Fibroblast of villous mesenchyme (primary cell): ENCODE data around the gene TNFAIP8L3. TPM values are rescaled to one million over a fixed set of nuclear protein-coding genes. Genes with fewer than 3 reads are reported as not detected.
A peak's percentile ranks its signal among the peaks of the same experiment; 100 is the strongest.

Experiments
- DNase-seq: peaks from one replicate; pipeline ENCODE4 v3.0.0-alpha.2; 2010; ENCODE audit warnings: low read depth
- H3K4me3 ChIP-seq: 2 replicates; pipeline ENCODE4 v1.5.1; 2011; ENCODE audit warnings: low read depth, mild to moderate bottlenecking, low read length
- total RNA-seq: library from RNA; depleted of rRNA; stranded (reverse); fragments of >200 nt; gene quantifications from 2 replicates; pipeline ENCODE4 v1.2.3, GENCODE V29; 2012
- TF ChIP-seq, protein P1 (sequence below): IDR thresholded peaks from 2 replicates; pipeline ENCODE4 v1.5.1; 2012; ENCODE audit warnings: low read depth, mild to moderate bottlenecking, low read length; ENCODE audit not compliant: insufficient read depth

TNFAIP8L3 gene
- total RNA-seq, 1 donor: 0.43 TPM

DNA sequence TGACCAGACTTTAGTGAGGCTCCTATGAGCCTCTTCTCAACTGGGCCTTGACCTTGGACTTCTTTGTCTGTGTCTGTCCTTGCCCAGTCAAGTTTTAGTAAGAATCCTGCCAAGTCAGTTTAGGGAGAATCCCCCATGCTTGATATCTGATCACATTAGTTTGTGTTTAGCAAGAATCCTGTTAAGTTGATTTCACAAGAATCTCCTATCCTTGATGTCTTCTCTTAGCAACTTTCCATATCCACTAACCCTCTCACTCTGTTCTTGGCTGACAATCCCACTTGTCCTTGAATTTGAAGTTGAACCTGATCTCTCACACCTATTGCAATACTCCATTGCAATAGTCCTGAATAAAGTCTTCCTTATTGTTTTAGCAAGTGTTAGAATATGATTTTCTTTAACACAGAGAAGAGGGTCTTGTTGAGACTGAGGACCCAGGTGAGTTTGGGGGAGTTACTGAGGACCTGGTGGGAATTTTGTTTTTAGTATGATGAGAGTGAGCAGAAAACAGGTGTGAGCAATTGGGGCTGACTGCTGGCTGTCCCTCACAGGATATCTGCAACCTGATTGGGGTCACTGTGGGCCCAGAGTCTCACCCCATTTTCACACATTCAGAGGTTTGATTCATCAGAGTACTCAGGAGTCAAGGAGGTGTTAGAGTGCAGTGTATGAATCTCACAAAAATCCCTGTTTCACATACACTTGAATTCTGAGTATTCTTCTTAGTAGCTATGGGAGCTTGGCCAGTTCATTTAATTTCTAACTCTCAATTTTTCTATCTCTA lies 39.9 kb upstream of the TNFAIP8L3 start:
- H3K4me3 ChIP-seq: no peak overlapping the region
- TF ChIP-seq, protein P1, sequence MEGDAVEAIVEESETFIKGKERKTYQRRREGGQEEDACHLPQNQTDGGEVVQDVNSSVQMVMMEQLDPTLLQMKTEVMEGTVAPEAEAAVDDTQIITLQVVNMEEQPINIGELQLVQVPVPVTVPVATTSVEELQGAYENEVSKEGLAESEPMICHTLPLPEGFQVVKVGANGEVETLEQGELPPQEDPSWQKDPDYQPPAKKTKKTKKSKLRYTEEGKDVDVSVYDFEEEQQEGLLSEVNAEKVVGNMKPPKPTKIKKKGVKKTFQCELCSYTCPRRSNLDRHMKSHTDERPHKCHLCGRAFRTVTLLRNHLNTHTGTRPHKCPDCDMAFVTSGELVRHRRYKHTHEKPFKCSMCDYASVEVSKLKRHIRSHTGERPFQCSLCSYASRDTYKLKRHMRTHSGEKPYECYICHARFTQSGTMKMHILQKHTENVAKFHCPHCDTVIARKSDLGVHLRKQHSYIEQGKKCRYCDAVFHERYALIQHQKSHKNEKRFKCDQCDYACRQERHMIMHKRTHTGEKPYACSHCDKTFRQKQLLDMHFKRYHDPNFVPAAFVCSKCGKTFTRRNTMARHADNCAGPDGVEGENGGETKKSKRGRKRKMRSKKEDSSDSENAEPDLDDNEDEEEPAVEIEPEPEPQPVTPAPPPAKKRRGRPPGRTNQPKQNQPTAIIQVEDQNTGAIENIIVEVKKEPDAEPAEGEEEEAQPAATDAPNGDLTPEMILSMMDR: no peak
- peak; percentile 8 for DNase-seq

DNA sequence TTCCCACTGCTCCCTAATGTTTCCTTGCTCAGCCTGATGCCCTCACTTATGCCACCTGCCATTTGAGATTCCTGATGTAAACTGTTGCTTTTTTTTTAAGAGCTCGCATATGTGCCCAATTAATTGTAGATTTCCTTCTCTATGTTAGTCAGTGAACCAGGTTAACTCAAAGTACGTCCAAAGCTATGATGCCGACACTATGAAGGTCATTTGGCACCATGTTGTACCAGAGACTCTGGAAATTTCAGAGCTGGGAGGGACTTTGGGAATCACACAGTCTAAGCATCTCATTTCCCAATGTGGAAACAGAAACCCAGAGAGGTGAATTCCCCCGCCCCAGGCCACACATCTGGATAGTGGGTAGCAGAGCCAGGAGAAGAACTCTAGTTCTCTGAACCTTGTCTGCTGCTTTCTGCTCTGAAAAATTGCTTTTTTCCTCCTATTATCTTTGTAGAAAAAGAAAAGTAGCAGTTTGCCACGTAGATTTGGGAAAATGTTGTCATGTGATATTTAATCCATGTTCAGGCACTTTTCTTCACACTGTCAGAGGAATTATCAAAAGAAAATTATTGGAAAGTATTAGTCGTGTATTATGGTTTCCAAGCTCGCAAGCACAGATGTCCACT lies 38.5 kb upstream of the TNFAIP8L3 start:
- TF ChIP-seq, protein P1: no peak
- DNase-seq: peak; percentile 32
- no peak overlapping the region for H3K4me3 ChIP-seq

DNA sequence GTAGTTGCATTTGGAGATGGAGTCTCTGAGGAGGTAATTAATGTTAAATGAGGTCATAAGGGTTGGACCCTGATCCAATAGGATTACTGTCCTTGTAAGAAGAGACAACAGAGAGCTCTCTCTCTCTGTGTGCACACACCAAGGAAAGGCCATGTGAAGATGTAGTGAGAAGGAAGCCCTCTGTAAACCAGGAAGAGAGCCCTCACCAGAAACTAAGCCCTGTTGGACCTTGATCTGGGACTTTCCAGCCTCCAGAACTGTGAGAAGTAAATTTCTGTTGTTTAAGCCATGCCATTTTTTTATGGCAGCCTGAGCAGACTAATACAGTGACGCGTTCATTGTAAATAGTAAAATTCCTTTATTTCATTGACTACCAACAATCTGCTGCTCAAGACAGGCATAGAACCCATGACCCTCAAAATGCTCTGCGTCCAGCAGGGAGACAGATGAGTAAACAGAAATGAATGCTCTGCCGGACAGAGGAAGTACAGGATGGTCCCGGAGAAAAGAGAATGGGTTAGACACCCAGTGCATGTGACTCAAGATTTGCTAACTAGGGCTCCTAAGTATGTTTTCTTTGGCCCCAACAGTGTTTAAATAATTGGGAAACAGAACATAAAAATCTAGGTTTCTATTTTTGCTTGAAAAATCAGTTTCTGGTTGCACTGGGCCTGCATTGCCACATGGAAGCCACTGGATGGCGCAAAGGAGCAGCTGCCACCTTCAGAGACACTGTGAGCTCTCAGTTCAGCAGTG lies 37.9 kb upstream of the TNFAIP8L3 start:
- DNase-seq: peak; percentile 95
- TF ChIP-seq, protein P1: peak; percentile 99
- no peak overlapping the region for H3K4me3 ChIP-seq

DNA sequence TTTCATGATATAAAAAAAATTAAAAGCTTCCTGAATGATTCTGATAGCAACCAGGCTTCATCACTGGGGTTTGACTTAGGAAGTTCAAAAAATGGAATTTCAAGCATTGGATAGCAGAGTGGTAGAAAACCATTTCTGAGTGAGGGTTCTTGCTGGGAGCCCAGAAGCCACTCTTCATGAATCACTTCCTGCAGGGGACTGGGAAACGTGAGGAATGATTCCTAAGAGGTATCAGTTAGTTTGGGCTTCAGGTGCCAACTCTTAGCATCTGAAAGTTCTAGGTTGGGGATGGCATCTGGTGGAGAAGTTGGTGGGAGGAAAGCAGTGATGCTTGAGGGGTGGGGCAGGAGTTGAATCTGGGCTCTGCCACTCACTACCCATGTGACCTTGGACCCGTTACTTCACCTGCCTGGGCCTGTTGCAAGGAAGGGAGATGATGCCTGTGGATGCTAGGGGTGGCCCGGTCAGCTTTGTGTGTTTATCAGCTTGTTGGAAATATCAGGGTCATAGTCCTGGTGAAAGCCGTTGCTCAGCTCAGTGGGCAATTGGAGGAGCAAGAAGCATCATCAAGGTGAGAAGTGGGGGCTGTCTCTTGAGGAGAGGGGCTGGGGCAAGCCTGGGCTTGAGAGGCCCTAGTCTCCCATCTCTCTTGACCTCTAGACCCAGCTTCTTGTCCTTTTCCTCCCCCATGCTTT lies 37.0 kb upstream of the TNFAIP8L3 start:
- TF ChIP-seq, protein P1: no peak
- no peak overlapping the region for H3K4me3 ChIP-seq
- DNase-seq: no peak

DNA sequence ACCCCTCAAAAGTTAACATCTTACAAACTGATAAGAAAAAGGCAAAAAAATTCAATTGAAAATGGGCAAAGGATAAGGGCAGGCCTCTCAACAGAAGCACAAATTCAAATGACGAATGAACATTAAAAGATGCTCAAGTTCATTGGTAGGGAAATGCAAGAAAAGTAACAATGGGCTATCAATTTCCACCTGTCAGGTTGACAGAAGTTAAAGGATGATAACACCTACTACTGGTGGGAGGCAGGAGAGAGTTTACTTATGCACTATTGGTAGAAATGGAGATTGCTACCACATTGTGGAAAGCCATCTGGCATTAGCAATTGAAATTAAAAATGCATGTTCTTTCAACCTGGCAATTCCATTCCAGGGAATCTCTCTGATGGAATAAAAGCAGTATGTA lies 35.6 kb upstream of the TNFAIP8L3 start:
- TF ChIP-seq, protein P1: no peak
- DNase-seq: no peak
- no peak overlapping the region for H3K4me3 ChIP-seq

DNA sequence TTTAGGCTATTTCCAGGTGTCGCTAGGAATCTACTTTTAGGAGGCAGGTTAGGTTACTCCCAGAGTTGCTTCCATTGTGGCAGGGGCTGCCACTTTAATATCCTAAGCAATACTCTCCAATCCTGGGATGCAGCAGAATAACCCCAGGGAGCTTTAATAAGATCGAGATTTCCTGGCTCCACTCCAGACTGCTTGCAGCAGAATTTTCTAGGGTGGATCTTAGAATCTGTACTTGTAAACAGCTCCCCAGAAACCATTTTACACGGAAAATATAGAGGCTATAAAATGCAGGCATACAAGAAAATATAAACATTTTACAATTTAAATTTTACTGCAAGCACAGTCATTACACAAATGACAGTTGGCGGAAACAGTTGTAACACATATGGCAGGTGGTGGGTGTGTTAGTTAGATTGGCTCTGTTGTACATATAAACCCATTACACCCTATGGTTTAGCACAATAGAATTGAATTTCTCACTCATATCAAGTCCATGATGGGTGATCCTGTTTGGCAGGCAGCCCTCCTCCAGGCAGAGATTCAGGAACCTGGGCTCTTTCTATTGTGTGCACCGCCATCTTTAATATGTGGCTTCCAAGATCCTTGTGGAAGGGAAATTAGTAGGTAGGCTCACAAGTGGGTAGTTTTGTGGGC lies 35.0 kb upstream of the TNFAIP8L3 start:
- DNase-seq: no peak
- no peak overlapping the region for H3K4me3 ChIP-seq
- TF ChIP-seq, protein P1: no peak
